Measurements from ENCODE around the gene RECQL5. TPM values are rescaled to one million over a fixed set of nuclear protein-coding genes. Genes with fewer than 3 reads are reported as not detected.
A peak's percentile ranks its signal among the peaks of the same experiment; 100 is the strongest.

The RECQL5 gene
- total RNA-seq, 1 experiment from 2014 or later, result 71.3 TPM

DNA sequence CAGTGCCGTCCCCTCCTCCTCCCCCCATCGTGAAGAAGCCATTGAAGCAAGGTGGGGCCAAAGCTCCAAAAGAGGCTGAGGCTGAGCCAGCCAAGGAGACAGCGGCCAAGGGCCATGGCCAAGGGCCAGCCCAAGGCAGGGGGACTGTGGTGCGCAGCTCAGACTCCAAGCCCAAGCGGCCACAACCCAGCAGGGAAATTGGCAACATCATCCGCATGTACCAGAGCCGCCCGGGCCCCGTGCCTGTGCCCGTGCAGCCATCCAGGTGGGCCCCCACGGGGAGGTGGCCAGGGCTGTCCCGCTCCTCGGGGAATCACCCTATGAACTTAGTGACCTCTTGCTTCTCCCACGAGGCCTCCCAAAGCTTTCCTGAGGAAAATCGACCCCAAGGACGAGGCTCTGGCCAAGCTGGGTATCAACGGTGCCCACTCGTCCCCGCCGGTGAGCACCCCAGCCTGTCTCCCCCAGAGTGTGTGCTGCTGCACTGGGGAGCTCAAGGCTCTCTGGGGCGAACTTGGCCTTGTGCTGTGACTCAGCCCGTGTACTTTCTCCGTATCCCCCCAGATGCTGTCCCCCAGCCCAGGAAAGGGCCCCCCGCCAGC, 50.3 kb downstream of the RECQL5 start:
- CTCF ChIA-PET, result interaction anchor here (0.6 to 2.1 kb wide), 9 partner anchors 16 to 166 kb away, joined by 3 to 43 read pairs (median 5); partner anchors contain the start of gene SMIM5
- TSS peak; percentile 67 for BruUV-seq (replicated peaks)
- H3K4me3 Mint-ChIP-seq (ENCODE audit: low read depth, unreplicated experiment), result peak overlapping the region; percentile 59
- peaks cover 31% of the 10 kb centered on the region for H3K4me1 Mint-ChIP-seq (ENCODE audit: low read depth, unreplicated experiment)
- no peaks in the 10 kb centered on the region for H3K27me3 Mint-ChIP-seq (ENCODE audit: unreplicated experiment)
- no peaks in the 10 kb centered on the region for H3K9me3 Mint-ChIP-seq (ENCODE audit: low read depth, unreplicated experiment)
- H3K27ac Mint-ChIP-seq (ENCODE audit: unreplicated experiment), result peak overlapping the region; percentile 97
- TF ChIP-seq, protein P1, sequence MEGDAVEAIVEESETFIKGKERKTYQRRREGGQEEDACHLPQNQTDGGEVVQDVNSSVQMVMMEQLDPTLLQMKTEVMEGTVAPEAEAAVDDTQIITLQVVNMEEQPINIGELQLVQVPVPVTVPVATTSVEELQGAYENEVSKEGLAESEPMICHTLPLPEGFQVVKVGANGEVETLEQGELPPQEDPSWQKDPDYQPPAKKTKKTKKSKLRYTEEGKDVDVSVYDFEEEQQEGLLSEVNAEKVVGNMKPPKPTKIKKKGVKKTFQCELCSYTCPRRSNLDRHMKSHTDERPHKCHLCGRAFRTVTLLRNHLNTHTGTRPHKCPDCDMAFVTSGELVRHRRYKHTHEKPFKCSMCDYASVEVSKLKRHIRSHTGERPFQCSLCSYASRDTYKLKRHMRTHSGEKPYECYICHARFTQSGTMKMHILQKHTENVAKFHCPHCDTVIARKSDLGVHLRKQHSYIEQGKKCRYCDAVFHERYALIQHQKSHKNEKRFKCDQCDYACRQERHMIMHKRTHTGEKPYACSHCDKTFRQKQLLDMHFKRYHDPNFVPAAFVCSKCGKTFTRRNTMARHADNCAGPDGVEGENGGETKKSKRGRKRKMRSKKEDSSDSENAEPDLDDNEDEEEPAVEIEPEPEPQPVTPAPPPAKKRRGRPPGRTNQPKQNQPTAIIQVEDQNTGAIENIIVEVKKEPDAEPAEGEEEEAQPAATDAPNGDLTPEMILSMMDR (IDR thresholded peaks at IDR 0.05; ENCODE audit: unreplicated experiment), result no peak
- DNase-seq, result no peak
- H3K36me3 Mint-ChIP-seq (ENCODE audit: insufficient read depth, unreplicated experiment), result peaks cover 31% of the 10 kb centered on the region
- intact Hi-C loops (cut with micrococcal nuclease; ENCODE audit: unreplicated experiment), result no loop called here

DNA sequence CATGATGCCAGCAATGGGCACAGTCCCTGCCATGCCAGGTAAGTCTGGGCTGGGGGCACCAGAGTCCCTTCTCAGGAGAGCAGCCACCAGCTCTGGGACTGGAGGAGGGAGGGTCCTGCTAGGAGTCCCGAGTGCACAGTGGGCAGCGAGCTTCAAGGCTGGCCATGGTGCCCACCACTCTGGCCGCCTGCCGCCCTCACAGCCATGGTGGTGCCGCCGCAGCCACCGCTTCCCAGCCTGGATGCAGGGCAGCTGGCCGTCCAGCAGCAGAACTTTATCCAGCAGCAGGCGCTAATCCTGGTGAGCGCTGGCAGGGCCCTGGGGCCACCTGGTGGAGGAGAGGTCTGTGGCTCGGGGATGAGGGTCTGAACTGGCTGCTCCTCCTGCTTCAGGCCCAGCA, 51.7 kb downstream of the RECQL5 start:
- no peaks in the 10 kb centered on the region for H3K9me3 Mint-ChIP-seq (ENCODE audit: low read depth, unreplicated experiment)
- DNase-seq, result no peak
- TF ChIP-seq, protein P1 (IDR thresholded peaks at IDR 0.05; ENCODE audit: unreplicated experiment), result no peak
- intact Hi-C loops (cut with micrococcal nuclease; ENCODE audit: unreplicated experiment), result no loop called here
- CTCF ChIA-PET, result interaction anchor here (0.6 kb wide), 1 partner anchor 456 kb away, joined by 3 read pairs; no protein-coding TSS in a partner anchor
- peaks cover 44% of the 10 kb centered on the region for H3K4me1 Mint-ChIP-seq (ENCODE audit: low read depth, unreplicated experiment)
- BruUV-seq (replicated peaks), result no TSS peak
- peak overlapping the region; percentile 42 for H3K27ac Mint-ChIP-seq (ENCODE audit: unreplicated experiment)
- H3K36me3 Mint-ChIP-seq (ENCODE audit: insufficient read depth, unreplicated experiment), result peaks cover 22% of the 10 kb centered on the region
- no peaks in the 10 kb centered on the region for H3K27me3 Mint-ChIP-seq (ENCODE audit: unreplicated experiment)
- no peak overlapping the region for H3K4me3 Mint-ChIP-seq (ENCODE audit: low read depth, unreplicated experiment)

- no peak for DNase-seq
- H3K4me1 Mint-ChIP-seq (ENCODE audit: low read depth, unreplicated experiment), result peaks cover 49% of the 10 kb centered on the region
- no peak overlapping the region for H3K27ac Mint-ChIP-seq (ENCODE audit: unreplicated experiment)
- no peaks in the 10 kb centered on the region for H3K9me3 Mint-ChIP-seq (ENCODE audit: low read depth, unreplicated experiment)
- intact Hi-C loops (cut with micrococcal nuclease; ENCODE audit: unreplicated experiment), result no loop called here
- H3K36me3 Mint-ChIP-seq (ENCODE audit: insufficient read depth, unreplicated experiment), result peaks cover 25% of the 10 kb centered on the region
- no peaks in the 10 kb centered on the region for H3K27me3 Mint-ChIP-seq (ENCODE audit: unreplicated experiment)
- TF ChIP-seq, protein P1 (IDR thresholded peaks at IDR 0.05; ENCODE audit: unreplicated experiment), result peak; percentile 14
- CTCF ChIA-PET, result interaction anchor here (0.6 to 1.3 kb wide), 2 partner anchors 13 to 456 kb away, joined by 3 to 7 read pairs; no protein-coding TSS in a partner anchor
- BruUV-seq (replicated peaks), result no TSS peak
- no peak overlapping the region for H3K4me3 Mint-ChIP-seq (ENCODE audit: low read depth, unreplicated experiment)
These were observed 52.2 kb downstream of the RECQL5 start for GRCh38 chr17:75614556-75615270.

DNA sequence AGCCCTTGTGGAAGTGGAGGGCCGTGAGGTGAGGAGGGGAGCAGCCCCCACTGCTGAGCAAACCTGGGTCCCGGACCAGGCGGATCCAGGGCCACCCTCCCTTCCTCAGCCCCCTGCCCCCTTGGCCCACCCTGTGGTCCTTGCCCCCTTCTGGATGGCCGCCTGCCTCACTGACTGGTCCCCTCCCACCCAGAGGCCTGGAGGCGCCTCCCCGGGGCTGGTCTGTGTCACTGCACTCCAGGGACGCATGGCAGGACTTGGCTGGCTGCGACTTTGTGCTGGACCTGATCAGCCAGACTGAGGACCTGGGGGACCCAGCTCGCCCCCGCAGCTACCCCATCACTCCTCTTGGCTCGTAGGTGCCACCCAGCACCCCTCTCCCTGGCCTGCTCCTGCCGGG, 52.9 kb downstream of the RECQL5 start:
- no peaks in the 10 kb centered on the region for H3K9me3 Mint-ChIP-seq (ENCODE audit: low read depth, unreplicated experiment)
- H3K27ac Mint-ChIP-seq (ENCODE audit: unreplicated experiment), result no peak overlapping the region
- CTCF ChIA-PET, result interaction anchor here (1.3 kb wide), 1 partner anchor 13 kb away, joined by 7 read pairs; no protein-coding TSS in a partner anchor
- no peak for DNase-seq
- no peak overlapping the region for H3K4me3 Mint-ChIP-seq (ENCODE audit: low read depth, unreplicated experiment)
- H3K27me3 Mint-ChIP-seq (ENCODE audit: unreplicated experiment), result no peaks in the 10 kb centered on the region
- H3K36me3 Mint-ChIP-seq (ENCODE audit: insufficient read depth, unreplicated experiment), result peaks cover 25% of the 10 kb centered on the region
- TF ChIP-seq, protein P1 (IDR thresholded peaks at IDR 0.05; ENCODE audit: unreplicated experiment), result no peak
- BruUV-seq (replicated peaks), result no TSS peak
- peaks cover 49% of the 10 kb centered on the region for H3K4me1 Mint-ChIP-seq (ENCODE audit: low read depth, unreplicated experiment)
- intact Hi-C loops (cut with micrococcal nuclease; ENCODE audit: unreplicated experiment), result no loop called here
